ENCODE results near the gene FHL1.

Gene FHL1

DNA sequence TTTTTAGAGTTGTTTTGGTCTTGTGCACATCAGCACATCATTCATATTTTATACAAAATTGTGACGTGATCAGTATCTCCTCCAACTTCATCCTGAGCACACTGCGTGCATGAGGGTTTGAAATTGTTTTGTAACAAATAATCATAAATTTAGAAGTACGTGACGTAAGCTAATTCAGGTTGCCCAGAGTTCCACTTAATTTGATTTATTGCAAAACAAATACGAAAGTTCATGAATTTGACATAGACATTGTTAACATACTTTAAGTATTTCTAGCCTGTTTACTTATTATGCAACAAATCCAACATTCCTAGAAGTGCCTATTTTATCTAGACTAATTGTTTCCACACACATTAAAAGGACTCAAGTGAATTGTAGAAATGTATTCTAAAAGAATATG, 55.6 kb downstream of the FHL1 start:
- DNase-seq (ENCODE audit: low read depth, low spot score): no peak
- H3K4me3 ChIP-seq (ENCODE audit: low read length): no peak overlapping the region

DNA sequence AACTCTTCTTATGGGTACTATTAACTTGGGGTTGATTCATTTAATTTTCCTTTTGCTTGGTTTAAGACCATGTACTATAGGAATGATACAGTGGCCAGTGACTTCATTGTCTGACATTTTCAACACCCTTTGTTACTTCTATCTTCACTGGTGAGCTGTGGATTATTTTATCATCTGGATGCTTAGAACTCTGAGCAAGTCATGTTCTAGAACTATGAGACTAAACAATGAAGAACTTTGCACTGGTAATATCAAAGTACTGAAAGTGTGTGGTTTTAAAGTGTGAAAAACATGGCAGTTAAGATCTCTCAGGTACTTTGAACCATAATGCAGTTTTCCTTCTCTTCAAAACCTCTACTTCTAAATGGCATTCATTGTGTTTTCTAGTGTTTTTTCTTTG, 56.1 kb downstream of the FHL1 start:
- DNase-seq (ENCODE audit: low read depth, low spot score): no peak
- no peak overlapping the region for H3K4me3 ChIP-seq (ENCODE audit: low read length)

DNA sequence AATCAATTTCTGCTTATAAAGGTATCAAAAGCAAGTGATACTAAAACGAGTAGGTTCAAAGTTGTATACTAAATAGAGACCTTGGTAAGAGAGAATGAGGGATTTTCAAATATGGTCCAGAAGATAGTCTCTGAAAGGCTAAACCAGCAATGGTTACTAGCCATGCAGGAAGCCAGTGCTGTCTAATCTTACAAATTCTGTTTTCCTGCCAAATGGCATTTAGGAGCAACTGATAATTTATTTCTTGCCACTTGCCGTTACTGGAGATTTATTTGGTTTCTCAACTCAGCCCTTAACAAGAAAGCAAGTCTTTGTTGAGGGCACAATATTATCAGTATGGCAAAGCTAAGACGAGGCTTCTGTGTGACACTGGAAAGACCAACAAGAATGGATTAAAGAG, 56.6 kb downstream of the FHL1 start:
- DNase-seq (ENCODE audit: low read depth, low spot score): no peak
- H3K4me3 ChIP-seq (ENCODE audit: low read length): no peak overlapping the region

DNA sequence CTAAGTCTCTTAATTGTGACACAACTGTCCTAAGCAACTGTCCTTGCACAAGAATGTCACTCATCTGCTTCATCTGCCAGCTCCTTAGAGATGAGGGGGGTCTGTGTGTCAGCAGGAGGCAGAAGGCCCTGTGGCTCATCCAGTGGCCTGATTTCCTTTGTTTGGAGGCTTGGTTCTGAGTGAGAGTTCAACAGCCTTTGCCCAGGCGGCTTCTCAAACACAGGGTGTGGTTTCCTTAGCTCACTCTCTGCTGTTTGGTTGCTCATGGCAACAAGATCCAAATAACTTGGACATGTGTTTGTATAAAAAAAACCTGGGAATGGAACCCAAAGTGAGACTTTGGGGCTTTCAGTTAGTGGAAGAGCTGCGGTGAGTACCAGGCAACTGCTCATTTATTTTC, 57.2 kb downstream of the FHL1 start:
- DNase-seq (ENCODE audit: low read depth, low spot score): no peak
- H3K4me3 ChIP-seq (ENCODE audit: low read length): no peak overlapping the region

DNA sequence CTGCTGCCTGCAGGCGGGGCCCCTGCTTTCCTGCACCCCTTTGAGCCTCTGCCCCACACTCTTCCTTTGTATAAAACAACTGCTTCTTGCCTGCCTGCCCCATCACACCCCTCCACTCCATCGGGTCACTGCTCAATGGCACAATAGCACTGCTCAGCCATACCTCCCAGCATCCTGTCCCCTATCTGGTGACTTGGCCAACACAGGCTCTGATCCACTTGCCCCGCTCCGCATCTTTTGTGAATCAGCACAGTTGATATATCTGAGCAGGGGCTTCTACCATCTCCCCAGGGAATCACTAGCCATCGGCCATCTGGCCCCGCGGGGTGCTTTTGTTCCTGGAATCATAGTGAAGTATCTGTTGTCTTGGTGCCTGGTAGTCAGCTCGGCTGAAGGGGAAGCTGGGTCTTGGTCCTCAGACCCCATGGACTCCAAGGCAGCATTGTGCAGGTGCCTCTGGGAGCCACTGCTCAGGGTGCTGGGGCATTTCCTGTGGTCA, 58.6 kb downstream of the FHL1 start:
- no peak overlapping the region for H3K4me3 ChIP-seq (ENCODE audit: low read length)
- DNase-seq (ENCODE audit: low read depth, low spot score): no peak

DNA sequence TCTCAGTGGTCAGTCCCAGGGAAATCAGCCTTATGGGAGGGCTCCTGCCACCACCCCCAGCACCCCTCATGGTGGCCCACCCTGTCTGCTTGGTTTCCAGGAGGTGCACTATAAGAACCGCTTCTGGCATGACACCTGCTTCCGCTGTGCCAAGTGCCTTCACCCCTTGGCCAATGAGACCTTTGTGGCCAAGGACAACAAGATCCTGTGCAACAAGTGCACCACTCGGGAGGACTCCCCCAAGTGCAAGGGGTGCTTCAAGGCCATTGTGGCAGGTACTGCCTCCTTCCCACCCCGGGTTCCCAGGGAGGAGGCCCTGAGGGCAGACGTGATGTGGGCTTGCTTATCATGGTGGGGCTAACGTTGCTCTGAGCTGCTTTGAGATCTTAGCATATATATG, 59.6 kb downstream of the FHL1 start:
- no peak for DNase-seq (ENCODE audit: low read depth, low spot score)
- no peak overlapping the region for H3K4me3 ChIP-seq (ENCODE audit: low read length)

DNA sequence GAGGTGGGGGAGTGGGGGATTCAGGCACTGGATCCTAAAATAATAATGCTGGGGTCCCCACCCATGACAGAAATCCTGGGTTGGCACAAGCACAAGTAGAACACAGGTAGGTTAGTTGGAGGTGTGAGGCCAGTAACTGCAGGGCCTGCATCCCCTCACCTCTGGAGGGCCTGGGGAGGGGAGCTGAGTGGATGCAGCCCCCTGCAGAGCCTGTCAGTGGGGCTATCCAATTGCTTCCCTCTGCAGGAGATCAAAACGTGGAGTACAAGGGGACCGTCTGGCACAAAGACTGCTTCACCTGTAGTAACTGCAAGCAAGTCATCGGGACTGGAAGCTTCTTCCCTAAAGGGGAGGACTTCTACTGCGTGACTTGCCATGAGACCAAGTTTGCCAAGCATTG, 60.2 kb downstream of the FHL1 start:
- H3K4me3 ChIP-seq (ENCODE audit: low read length): no peak overlapping the region
- DNase-seq (ENCODE audit: low read depth, low spot score): no peak

DNA sequence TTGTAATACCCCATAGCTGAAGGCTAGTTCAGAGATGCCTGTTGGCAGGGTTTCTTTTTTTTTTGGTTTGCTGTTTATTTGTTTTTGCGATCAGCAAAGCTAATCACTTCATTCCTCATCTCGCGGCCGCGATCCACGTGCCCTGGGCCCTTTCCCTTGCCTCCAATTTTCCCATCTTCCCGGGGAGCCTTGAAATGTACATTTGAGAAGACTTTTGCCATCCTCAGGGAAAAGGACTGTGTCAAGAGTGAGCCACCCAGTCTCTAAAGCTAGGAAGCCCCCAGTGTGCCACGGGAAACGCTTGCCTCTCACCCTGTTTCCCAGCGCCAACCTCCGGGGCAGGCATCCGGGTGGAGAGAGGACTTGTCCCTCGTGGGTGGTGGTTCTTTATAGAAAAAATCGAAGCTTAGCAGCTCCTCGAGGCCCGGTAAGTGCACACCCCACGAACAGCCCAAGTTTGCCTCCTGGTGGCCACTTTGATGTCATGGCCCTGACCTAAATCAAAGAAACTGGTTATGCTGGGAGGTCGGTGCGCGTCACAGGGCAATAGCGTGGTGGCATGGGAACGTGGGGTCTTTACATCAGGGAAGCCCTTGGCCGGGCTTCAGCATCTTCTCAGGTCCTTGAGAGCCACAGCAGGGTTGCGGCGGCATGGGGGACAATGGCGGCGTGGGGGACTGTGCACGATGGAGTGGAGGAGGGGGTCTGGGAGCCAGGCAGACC, 61.8 kb downstream of the FHL1 start:
- no peak overlapping the region for H3K4me3 ChIP-seq (ENCODE audit: low read length)
- DNase-seq (ENCODE audit: low read depth, low spot score): no peak

DNA sequence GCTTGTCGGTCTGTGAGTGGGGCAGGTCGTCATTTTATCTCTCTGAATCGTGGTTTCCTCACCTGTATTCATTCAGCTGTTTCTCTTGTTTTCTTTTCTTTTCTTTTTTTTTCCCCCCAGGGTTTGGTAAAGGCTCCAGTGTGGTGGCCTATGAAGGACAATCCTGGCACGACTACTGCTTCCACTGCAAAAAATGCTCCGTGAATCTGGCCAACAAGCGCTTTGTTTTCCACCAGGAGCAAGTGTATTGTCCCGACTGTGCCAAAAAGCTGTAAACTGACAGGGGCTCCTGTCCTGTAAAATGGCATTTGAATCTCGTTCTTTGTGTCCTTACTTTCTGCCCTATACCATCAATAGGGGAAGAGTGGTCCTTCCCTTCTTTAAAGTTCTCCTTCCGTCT, 62.4 kb downstream of the FHL1 start:
- H3K4me3 ChIP-seq (ENCODE audit: low read length): no peak overlapping the region
- DNase-seq (ENCODE audit: low read depth, low spot score): no peak

DNA sequence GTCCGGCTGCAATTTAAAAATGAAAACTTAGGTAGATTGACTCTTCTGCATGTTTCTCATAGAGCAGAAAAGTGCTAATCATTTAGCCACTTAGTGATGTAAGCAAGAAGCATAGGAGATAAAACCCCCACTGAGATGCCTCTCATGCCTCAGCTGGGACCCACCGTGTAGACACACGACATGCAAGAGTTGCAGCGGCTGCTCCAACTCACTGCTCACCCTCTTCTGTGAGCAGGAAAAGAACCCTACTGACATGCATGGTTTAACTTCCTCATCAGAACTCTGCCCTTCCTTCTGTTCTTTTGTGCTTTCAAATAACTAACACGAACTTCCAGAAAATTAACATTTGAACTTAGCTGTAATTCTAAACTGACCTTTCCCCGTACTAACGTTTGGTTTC, 62.9 kb downstream of the FHL1 start:
- DNase-seq (ENCODE audit: low read depth, low spot score): no peak
- no peak overlapping the region for H3K4me3 ChIP-seq (ENCODE audit: low read length)

DNA sequence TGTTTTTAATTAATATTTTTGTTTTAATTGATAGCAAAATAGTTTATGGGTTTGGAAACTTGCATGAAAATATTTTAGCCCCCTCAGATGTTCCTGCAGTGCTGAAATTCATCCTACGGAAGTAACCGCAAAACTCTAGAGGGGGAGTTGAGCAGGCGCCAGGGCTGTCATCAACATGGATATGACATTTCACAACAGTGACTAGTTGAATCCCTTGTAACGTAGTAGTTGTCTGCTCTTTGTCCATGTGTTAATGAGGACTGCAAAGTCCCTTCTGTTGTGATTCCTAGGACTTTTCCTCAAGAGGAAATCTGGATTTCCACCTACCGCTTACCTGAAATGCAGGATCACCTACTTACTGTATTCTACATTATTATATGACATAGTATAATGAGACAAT, 63.5 kb downstream of the FHL1 start:
- no peak overlapping the region for H3K4me3 ChIP-seq (ENCODE audit: low read length)
- no peak for DNase-seq (ENCODE audit: low read depth, low spot score)

DNA sequence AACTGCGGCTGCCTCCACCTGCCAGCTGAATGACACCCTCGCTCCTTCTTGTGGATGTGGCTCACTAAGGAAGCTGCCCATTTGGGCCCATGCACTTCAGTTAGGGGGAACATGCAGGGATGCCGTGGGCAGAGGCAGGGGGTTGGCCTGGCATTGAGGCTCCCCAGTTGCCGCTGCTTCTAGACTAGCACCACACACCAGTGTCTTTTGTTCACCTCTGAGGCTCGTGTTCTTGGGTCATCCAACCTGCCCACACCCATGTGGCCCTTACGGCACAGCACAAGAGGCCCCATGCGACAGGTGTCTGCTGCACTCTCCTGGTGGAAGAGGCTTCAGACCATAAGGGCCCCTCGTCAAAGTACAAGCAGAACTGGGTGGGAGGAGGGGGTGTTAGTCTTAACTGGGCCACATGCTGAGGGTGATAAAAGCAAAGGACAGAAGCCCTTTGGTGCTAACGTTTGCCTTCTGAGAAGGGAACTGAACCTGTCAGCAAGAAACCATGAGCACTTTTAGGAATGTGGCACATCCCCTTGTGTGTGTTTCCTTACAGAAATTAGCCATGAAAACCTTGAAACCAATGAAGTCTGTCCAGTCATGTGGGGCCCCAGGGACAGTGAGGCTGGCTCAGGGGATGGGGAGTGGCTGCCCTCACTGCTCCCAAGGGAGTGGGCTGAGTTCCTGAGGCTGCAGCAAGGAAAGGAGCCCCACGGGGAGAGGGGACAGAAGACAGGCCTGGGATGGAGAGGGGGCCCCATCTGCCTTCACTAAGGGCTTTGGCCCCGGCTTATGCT, 64.6 kb downstream of the FHL1 start:
- no peak overlapping the region for H3K4me3 ChIP-seq (ENCODE audit: low read length)
- no peak for DNase-seq (ENCODE audit: low read depth, low spot score)

DNA sequence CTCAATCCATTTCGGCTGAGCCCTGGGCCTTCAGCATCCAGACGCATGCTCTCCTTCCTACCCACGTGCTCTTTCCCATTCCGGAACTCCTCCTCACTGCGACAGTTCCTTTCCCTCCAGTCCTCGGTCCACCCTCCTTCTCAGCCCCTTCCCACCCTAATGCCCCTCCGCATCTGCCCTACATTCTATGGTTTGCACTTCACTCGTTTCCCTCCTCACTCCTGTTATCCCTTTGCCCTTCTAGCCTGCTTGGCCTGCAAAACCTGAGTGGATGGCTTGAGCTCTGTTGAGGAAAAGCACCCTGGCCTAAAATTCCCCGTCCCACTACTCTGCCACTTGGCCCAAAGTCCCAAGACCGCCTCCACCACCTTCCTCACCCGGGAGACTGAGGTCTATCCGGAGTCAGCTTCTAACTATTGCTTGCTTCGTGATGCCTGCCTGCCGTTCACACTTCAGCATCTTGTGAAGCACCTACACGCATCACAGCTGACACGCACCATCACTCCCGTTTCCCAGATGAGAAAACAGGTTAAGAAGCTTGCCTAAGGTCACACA, 65.3 kb downstream of the FHL1 start:
- H3K4me3 ChIP-seq (ENCODE audit: low read length): no peak overlapping the region
- no peak for DNase-seq (ENCODE audit: low read depth, low spot score)

DNA sequence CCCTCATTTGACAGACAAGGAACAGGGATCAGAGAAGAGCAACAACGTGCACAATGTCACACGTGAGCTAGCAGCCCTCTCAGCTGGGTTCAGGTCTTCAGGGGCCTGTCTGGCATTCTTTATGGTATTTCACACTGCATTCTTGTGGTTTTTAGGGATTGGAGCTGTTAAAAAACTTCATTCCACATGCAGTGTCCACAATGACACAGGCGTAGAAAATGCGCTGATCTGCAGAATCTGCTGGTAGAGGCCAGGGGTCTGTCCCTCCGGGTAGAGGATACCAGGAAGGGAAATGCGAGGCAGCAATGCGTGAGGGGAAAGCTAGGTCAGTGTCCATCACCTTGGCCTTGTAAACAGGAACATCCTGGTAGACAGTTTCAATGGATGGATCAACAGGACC, 67.2 kb downstream of the FHL1 start:
- no peak for DNase-seq (ENCODE audit: low read depth, low spot score)
- no peak overlapping the region for H3K4me3 ChIP-seq (ENCODE audit: low read length)

DNA sequence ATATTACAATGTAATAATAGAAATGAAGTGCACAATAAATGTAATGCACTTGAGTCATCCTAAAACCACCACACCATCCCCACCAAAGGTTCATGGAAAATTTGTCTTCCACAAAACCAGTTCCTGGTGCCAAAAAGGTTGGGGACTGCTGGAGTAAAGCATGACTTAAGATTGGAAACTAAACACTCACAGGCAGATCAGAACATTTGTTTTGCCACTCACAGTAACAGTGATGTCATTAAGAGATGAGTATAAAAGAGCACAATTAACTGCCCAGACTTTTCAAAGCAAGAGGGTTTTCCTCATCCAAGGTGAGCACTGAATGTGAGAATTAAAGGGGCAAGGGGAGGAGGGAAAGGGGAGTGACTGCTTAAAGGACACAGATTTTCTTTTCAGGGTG, 68.2 kb downstream of the FHL1 start:
- DNase-seq (ENCODE audit: low read depth, low spot score): no peak
- H3K4me3 ChIP-seq (ENCODE audit: low read length): no peak overlapping the region

DNA sequence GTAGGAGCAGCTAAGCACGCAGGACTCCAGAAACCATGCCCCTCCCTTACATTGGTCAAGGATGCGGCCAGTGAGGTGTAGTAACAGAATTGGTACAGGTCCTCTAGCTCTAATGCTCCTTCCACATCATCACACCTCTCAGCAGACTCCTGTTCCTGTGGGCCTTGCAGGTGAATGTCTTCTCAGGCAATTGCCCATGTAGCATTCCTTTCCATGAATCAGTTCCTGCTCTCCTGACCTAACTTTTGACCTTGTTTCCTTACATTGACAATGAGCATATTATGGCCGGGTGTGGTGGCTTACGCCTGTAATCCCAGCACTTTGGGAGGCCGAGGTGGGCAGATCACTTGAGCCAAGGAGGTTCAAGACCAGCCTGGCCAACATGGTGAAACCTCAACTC, 72.6 kb downstream of the FHL1 start:
- DNase-seq (ENCODE audit: low read depth, low spot score): no peak
- H3K4me3 ChIP-seq (ENCODE audit: low read length): no peak overlapping the region

DNA sequence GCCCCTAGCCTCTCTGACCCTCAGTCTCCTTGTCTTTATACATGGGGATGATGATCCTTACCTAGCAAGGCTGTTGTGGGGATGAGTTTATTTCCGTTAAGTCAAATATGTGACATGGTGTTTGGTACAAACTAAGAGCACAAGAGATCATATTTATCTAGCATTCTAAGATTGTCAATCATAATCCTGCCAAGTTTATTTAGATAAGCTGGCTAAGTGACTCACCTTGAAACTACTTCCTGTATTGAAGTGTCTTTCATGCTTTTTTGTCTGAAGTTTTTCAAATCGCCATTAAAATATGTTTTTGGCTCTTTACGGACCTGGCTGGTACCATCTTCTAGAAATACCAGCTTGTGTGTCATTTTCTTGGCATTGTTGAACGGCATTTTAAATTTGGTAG, 73.2 kb downstream of the FHL1 start:
- no peak overlapping the region for H3K4me3 ChIP-seq (ENCODE audit: low read length)
- no peak for DNase-seq (ENCODE audit: low read depth, low spot score)

DNA sequence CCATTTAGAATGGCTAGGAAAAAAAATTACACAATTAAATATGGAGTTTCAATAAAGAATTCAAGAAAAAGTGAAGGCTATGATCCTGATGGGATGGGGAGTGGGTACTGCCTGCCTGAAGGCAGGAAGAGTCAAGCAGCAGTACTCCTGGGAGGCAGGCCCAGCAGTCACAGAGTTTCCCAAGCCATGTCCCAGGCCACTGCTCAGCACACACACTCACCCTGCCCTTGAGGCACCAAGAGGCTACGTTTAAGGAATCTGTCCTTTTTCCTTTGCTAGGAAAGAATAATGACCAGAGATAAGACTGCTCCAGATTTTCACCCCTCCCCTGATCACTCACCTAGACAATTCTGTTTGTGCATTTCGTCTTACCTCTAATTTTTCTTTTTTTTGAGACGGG, 73.6 kb downstream of the FHL1 start:
- H3K4me3 ChIP-seq (ENCODE audit: low read length): no peak overlapping the region
- DNase-seq (ENCODE audit: low read depth, low spot score): no peak

DNA sequence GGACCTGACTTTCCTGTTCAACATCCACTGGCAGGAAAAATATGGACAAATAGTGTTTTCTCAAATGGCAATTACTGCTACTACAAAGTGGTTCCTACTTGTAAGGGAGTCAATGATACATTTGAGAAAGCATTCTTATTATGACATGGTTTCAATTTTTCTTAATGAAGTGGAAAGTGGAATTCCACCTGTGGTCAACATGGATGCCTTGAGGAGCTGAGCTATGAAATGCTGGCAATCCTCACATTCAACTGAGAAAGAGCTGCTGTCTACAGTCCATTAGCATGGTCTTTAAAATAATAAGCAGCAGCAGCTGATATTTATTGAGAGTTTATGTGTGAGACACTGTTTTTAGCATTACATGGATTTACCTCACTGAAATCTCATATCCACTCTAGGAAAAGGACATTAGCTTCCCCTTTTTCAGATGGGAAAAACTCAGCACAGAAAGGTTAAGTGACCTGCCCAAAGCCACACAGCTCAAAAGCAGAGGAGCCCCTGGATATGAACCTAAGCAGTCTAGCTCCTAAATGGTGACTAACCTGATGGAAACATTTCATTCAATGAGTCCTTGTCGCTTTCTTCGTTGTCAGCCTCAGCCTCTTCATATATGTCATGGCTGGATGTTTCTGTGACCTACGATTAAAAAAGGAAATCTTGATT, 74.6 kb downstream of the FHL1 start:
- no peak for DNase-seq (ENCODE audit: low read depth, low spot score)
- H3K4me3 ChIP-seq (ENCODE audit: low read length): no peak overlapping the region

DNA sequence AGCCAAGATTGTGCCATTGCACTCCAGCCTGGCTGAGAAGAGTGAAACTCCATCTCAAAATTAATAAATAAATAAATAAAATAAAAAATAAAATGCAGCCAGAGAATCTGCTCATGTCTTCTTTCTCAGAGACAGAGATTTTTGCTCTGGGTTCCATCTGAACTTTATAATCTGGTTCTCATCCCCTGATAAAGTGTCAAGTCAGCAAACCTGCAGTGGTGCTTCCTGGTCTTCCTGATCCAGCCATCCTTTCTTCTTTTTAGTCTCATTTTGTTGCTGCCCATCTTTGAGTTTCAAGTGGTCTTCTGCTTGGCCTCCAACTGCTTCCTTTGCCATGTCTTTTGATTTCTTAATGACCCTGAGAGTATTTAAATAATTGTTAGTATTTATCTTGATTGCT, 79.7 kb downstream of the FHL1 start:
- no peak overlapping the region for H3K4me3 ChIP-seq (ENCODE audit: low read length)
- no peak for DNase-seq (ENCODE audit: low read depth, low spot score)

Data from Jurkat, Clone E6-1 (cell line).